Esophagus muscularis mucosa (tissue), 4 donors: ENCODE results near the gene GNAZ. TPM values are rescaled to one million over a fixed set of nuclear protein-coding genes. Genes with fewer than 3 reads are reported as not detected.
A peak's percentile ranks its signal among the peaks of the same experiment; 100 is the strongest.

Experiments
- DNase-seq: peaks from one replicate; pipeline ENCODE4 v3.0.0-alpha.2; 2017; ENCODE audit errors: extremely low spot score
- H3K27ac ChIP-seq, 4 donors: fragments of 200-600 bp; sonication (generic); replicated peaks in 1 of 4; 1 replicate in 3 of 4; 2 replicates in 1 of 4; pipeline ENCODE4 v1.5.1; 2016 to 2019; ENCODE audit warnings: mild to moderate bottlenecking in 1 of 4
- H3K27me3 ChIP-seq, 4 donors: fragments of 200-600 bp; sonication (generic); one replicate each; pipeline versions ENCODE4 v1.5.1 to v1.6.0; 2016 to 2019
- H3K36me3 ChIP-seq, 4 donors: fragments of 200-600 bp; sonication (generic); one replicate each; pipeline ENCODE4 v1.5.1; 2016 to 2019
- H3K4me1 ChIP-seq, 4 donors: fragments of 200-600 bp; sonication (generic); one replicate each; pipeline ENCODE4 v1.5.1; 2016 to 2019
- H3K4me3 ChIP-seq, 4 donors: fragments of 200-600 bp; sonication (generic); 1 replicate in 2 of 4; 2 replicates in 2 of 4; pipeline ENCODE4 v1.5.1; 2016 to 2019; ENCODE audit warnings: mild to moderate bottlenecking in 4 of 4, moderate library complexity in 1 of 4
- H3K9me3 ChIP-seq, 4 donors: fragments of 200-600 bp; sonication (generic); 1 replicate in 3 of 4; 2 replicates in 1 of 4; pipeline ENCODE4 v1.5.1; 2016 to 2019
- EP300 ChIP-seq: sonication (generic); formaldehyde crosslinking; IDR thresholded peaks from one replicate; pipeline ENCODE4 v1.6.1; 2017; ENCODE audit warnings: antibody characterized with exemption
- POLR2A ChIP-seq: fragments of 450-650 bp; IDR thresholded peaks from one replicate; pipeline ENCODE4 v1.6.1; 2017; ENCODE audit warnings: antibody characterized with exemption, moderate library complexity, mild to moderate bottlenecking, low read depth
- POLR2AphosphoS5 ChIP-seq, 2 donors: sonication (generic); formaldehyde crosslinking; IDR thresholded peaks; one replicate each; pipeline ENCODE4 v1.6.1; 2017; ENCODE audit warnings: antibody characterized with exemption in 2 of 2
- WGBS: methylation state at CpG from one replicate; pipeline ENCODE4 v1.1.5; 2018; 5-methylcytosine and 5-hydroxymethylcytosine counted together
- intact Hi-C: fragments of 100-400 bp; cut with DNase I; formaldehyde crosslinking; loops from one replicate; pipeline ENCODE4 v1.15.1; 2023
- total RNA-seq, 4 donors: library from RNA; depleted of rRNA; stranded (reverse); fragments of >200 nt; gene quantifications; one replicate each; pipeline versions ENCODE4 v1.1.0 to v1.2.1, GENCODE V29; 2016
- TF ChIP-seq, protein P1 (sequence below), 3 experiments: fragments of 200-600 bp in 2 of 3; fragments of 450-650 bp in 1 of 3; sonication (generic) in 2 of 3; IDR thresholded peaks; one replicate each; pipeline ENCODE4 v1.5.1; 2017 to 2019; ENCODE audit warnings: antibody characterized with exemption in 3 of 3, mild to moderate bottlenecking in 2 of 3, moderate library complexity in 1 of 3

Gene GNAZ
- total RNA-seq, 4 donors from 2014 or later: 51.7 to 79.5 (median 64.6) TPM

DNA sequence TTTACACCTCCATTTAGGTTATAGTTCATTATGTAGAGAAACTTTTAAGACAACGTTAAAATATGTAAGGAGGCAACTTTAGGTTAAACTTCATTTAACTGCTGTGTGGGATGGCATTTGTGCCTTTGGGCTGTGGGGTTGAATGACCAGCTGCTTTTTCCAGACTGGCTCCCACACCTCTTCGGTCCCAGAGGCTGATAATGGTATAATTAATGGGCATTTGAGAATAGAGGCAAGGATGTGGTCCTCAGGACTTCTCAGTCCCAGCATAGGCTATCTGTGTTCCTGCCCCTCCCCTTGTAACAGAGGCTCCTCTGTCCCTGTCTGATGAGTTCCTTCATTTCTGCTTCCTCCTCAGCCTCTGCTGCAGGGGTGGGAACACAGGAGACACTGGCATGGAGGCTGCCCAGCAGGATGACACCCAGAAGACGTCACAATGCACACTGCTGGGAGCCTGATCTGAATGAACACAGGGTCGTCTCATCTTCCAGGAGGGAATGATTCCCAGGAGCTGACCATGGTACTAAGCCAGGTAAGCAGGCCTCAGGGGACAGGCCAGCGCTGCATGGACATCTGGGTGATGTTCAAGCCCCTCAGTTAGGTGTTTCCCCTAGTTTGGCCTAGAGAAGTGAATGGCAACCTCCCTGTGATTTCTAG lies 17.1 kb upstream of the GNAZ start:
- H3K36me3 ChIP-seq: no peaks in the 10 kb centered on the region
- intact Hi-C loops: no loop called here
- no peaks in the 10 kb centered on the region for H3K4me1 ChIP-seq
- no peak overlapping the region for H3K4me3 ChIP-seq
- peaks cover 0 to 17% (median 6%) of the 10 kb centered on the region in 4 donors for H3K9me3 ChIP-seq
- H3K27ac ChIP-seq: no peak overlapping the region
- WGBS: 39% methylated on average over 2 of the region's 5 CpGs
- TF ChIP-seq POLR2AphosphoS5 (IDR thresholded peaks at IDR 0.05) (no peak), POLR2A (no peak), EP300 (no peak)
- TF ChIP-seq, protein P1, sequence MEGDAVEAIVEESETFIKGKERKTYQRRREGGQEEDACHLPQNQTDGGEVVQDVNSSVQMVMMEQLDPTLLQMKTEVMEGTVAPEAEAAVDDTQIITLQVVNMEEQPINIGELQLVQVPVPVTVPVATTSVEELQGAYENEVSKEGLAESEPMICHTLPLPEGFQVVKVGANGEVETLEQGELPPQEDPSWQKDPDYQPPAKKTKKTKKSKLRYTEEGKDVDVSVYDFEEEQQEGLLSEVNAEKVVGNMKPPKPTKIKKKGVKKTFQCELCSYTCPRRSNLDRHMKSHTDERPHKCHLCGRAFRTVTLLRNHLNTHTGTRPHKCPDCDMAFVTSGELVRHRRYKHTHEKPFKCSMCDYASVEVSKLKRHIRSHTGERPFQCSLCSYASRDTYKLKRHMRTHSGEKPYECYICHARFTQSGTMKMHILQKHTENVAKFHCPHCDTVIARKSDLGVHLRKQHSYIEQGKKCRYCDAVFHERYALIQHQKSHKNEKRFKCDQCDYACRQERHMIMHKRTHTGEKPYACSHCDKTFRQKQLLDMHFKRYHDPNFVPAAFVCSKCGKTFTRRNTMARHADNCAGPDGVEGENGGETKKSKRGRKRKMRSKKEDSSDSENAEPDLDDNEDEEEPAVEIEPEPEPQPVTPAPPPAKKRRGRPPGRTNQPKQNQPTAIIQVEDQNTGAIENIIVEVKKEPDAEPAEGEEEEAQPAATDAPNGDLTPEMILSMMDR (IDR thresholded peaks at IDR 0.05): no peak
- peak; percentile 78 for DNase-seq
- H3K27me3 ChIP-seq: no peaks in the 10 kb centered on the region

DNA sequence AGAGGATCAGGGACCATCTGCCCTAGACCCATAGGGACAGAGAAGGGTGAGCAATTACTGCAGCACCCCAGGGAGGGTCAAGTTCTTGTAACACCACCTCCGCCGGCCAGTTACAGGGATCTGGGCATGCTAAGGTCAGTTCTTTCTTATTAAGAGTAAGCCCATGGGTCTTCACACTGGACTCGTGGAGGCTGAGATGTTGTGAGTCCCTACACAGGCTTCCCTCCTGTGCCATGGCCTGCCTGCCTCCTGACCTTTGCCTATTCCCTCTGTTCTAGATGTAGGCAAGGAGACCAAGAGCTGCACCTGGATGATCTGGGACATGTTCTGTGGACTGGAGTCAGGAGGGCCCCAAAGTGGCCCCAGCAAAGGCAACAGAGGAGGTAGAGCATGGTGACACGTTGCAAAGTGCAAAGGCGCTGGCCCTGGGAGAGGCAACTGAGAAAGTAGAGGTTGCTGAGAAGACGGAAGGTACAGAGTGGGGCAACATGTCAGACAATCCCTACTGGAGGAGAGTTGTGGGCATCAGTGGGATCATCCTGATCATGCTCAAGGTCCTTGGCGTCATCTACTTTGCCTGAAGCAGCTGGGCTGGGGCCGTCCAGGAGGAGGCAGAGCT lies 16.3 kb upstream of the GNAZ start:
- no peaks in the 10 kb centered on the region for H3K36me3 ChIP-seq
- no peak overlapping the region for H3K4me3 ChIP-seq
- H3K4me1 ChIP-seq: no peaks in the 10 kb centered on the region
- H3K27me3 ChIP-seq: no peaks in the 10 kb centered on the region
- no peak overlapping the region for H3K27ac ChIP-seq
- TF ChIP-seq EP300 (no peak), POLR2AphosphoS5 (IDR thresholded peaks at IDR 0.05) (no peak), POLR2A (no peak)
- TF ChIP-seq, protein P1 (IDR thresholded peaks at IDR 0.05): no peak
- peak; percentile 87 for DNase-seq
- 98% methylated on average over 8 of the region's 8 CpGs for WGBS
- H3K9me3 ChIP-seq: peaks cover 0 to 17% (median 6%) of the 10 kb centered on the region in 4 donors
- intact Hi-C loops: no loop called here

DNA sequence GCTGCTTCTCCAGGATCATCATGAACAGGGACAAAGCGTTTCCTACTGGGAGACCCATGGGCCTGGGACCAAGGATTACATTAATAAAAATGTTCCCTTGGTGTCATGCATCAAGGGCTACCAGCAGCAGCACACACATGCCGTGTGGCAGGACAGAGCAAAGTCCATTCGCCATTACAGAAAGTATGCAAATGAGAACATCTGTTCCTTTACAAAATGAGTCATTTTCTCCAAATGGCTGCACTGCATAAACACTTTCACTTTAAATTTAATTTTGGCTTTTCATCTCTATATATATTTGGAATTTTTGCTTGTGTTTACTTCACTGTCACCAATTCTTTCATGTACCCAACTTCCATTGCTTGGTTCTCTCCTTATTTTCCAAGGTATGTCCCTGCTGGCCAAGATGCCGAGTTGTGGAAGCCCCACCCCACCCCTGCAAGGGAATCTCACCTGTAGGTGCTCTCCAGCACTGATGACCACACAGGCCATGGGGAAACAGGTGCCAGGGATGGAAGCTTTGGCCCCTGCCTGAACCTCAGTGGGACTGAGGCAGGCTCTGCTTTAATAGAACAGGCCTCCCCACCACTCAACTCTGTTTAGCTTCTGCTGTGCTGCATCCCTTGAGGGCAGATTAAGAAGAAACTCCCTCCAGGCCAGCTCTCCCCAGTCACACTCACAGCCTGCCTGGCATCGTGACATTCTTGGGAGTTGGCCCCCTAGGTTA lies 15.6 kb upstream of the GNAZ start:
- peak; percentile 79 for DNase-seq
- H3K27me3 ChIP-seq: no peaks in the 10 kb centered on the region

DNA sequence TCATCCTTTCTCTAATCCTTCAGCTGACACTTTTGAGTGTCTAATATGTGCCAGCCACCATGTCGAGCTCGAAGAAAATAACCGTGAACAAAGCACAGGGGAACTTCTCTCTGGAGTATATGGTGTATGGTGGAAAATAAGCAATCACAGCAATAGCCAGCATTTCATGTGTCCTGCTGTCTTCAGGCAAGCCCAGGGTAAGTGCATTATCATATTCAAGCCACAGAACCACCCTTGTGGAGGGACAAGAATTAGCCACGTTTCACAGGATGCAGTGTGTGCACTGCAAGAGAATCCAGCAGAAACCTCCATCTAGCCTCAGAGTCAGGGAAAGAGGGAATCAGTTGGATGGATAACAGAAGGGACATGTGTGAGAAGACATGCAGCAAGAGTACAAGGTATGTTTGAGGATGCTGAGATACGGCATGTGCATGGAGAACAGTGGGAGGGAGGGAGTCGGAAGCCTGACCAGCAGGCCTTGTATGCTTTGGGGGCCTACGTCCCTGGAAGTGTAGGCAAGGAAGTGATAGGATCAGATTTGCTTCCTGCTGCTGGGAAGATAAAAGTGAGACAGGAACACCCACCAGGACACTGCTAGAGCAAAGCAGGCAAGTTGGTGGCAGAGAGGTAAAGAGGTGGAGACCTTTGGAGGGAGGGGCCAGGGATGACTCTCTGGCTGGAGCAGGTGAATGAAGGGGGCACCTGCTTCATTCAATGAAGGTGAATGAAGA lies 14.7 kb upstream of the GNAZ start:
- 84% methylated on average over 7 of the region's 7 CpGs for WGBS
- H3K27me3 ChIP-seq: no peaks in the 10 kb centered on the region
- peak; percentile 68 for DNase-seq
- H3K9me3 ChIP-seq: peaks cover 0 to 17% (median 6%) of the 10 kb centered on the region in 4 donors
- H3K4me1 ChIP-seq: no peaks in the 10 kb centered on the region
- H3K27ac ChIP-seq: no peak overlapping the region
- H3K4me3 ChIP-seq: no peak overlapping the region
- intact Hi-C loops: no loop called here
- no peaks in the 10 kb centered on the region for H3K36me3 ChIP-seq
- no peak for TF ChIP-seq POLR2A
- TF ChIP-seq EP300: no peak
- no peak for TF ChIP-seq POLR2AphosphoS5 (IDR thresholded peaks at IDR 0.05)
- TF ChIP-seq, protein P1 (IDR thresholded peaks at IDR 0.05): no peak

More for the DNA sequence above, 15.6 kb upstream of the GNAZ start:
- WGBS: 81% methylated on average over 5 of the region's 5 CpGs
- no peaks in the 10 kb centered on the region for H3K36me3 ChIP-seq
- TF ChIP-seq, protein P1 (IDR thresholded peaks at IDR 0.05): no peak
- TF ChIP-seq POLR2AphosphoS5 (IDR thresholded peaks at IDR 0.05): no peak
- no peak for TF ChIP-seq EP300
- H3K27ac ChIP-seq: no peak overlapping the region
- H3K4me3 ChIP-seq: no peak overlapping the region
- peaks cover 0 to 17% (median 6%) of the 10 kb centered on the region in 4 donors for H3K9me3 ChIP-seq
- H3K4me1 ChIP-seq: no peaks in the 10 kb centered on the region
- intact Hi-C loops: no loop called here
